HG03280 (cell line): ENCODE data around the gene CDH5.

Experiments used
- ATAC-seq: cut with Tn5 transposase; IDR thresholded peaks from one replicate; pipeline ENCODE4 v1.9.1; 2021; ENCODE audit warnings: mild to moderate bottlenecking, moderate library complexity; ENCODE audit not compliant: unreplicated experiment

Gene CDH5

GRCh38 chr16:66354034-66354909 lies 12.2 kb upstream of the CDH5 start:
- ATAC-seq: no peak

DNA sequence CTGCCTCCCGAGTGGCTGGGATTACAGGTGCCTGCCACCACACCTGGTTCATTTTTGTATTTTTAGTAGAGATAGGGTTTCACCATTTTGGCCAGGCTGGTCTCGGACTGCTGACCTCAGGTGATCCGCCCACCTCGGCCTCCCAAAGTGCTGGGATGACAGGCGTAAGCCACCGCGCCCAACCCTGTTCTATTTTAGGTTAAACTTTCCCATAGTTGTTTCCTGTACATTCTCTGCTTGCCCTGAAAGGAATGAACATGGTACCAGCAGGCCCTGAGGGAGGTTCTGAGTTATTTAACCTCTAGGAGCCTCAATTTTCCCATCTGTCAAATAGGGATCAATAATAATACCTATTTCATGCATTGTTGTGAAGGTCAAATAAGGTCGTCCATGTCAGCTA lies 11.0 kb upstream of the CDH5 start:
- ATAC-seq: no peak

DNA sequence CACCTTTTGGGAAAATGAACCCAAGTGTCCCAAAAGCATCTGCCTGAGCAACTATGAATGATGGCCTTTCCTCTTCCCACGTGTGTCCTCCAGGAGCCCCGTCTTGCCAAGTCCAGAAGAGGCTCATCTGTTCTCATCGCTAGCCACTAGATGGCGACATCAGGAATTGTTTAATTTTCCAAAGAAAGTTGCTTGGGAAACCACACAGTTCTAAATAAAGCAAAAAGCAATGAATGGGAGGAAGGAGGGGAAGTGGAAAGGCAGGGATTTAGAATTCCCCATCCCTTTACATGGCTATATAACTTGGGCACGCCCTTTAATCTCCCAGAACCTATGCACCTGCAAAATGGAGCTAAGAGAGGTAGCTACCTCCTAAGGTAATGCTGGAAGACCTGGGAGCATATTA lies 9.0 kb upstream of the CDH5 start:
- ATAC-seq: no peak

- no peak for ATAC-seq
Measured at GRCh38 chr16:66358231-66358630, 8.3 kb upstream of the CDH5 start.

- ATAC-seq: no peak
Measured at GRCh38 chr16:66359012-66359411, 7.5 kb upstream of the CDH5 start.

- no peak for ATAC-seq
Measured at GRCh38 chr16:66359811-66360608, 6.5 kb upstream of the CDH5 start.

DNA sequence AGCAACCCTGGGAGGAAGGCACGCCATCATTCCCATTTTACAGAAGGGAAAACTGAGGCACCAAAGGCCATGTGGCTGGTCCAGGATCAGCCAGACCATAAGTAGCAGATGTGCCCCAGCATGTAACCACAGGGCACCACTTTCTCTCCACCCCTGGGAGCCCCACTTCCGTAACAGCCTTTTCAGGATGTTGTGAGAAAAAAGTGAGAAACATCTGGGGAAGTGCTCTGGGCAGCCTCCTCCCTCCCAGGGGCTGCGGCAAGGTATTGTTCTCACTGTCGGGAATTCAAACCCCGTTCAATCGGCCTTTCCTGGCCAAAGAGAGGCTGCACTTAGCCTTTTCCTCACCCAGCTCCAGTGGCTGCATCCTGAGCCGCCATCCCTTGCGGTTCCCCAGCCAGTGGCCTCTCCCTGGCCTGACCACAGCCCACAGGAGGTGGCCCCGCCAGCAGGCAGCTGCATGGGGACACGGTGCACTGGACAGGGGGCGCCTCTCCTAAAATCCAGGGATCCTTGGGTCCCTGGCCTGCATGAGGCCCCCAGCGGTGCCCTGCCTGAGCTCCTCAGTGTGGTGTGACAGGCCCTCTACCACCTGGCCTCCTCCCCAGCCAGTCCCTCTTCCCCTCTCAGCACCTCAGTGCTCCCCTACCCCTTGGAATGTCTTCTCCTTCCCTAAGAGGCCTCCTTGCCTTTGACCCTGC lies 5.7 kb upstream of the CDH5 start:
- no peak for ATAC-seq

- ATAC-seq: no peak
Measured at GRCh38 chr16:66361604-66362135, 4.8 kb upstream of the CDH5 start.

DNA sequence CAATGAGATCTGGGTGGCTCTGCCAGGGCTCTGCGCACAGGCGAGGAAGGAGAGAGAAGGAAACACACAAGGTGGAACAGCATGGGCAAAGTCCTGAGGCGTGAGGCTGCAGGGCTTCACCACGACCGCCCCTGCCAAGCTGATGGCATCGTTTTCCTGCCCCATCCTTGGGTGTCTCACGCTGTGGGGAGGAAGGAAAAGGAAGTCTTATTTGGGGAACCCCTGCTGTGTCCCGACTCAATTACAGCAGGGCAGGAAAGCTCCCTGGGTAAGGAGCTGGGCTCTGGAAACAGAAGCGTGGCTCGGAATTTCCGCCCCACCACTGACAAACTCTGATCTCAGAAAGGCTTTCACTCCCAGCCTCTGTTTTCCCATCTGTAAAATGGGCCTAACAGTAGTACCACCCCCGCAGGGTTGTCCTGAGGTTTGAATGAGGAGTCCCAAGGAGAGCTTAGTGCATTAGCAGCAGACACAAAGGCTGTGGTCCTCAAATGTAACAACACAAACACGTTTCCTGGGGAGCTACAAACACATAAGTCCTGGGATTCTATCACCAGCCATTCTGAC lies 3.2 kb upstream of the CDH5 start:
- no peak for ATAC-seq

DNA sequence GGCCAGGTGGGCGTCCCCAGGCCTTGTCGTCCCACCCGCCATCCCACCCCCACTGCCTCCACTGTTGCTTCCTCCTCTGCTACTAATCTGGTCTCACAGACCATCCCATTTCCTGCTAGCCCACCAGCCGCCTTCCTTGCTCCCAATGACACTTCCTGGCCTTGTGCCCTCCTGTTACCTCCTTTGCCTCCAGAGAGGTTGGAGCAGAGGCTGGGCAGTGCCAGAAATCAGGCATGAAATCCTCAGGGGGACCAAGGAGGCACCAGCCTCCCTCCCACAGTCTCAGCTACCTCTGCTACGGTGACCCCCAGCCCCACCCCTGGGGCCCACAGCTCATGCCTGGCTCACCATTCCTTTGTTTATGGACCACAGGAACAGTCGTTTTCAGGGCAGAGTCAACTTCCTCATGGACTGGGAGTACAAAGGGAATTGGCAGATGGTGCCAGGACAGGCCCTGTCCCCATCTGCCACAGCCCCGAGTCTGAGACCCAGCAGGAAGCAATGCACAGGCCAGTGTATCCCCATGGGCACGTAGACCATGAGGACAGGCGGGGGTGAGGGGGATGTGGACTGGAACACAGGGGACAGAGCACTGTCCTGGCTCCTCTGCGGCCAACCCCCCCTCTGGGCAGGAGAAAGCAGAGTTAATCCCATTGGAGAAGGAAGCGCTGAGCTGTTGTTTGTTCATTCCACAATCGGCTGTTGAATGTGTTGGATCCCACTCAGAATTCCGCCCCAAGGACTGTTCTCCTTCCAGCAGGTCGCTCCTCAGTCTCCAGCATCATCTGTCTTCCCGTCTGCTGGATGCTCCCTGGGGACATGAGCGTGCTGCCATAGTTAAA lies 2.2 kb upstream of the CDH5 start:
- no peak for ATAC-seq

DNA sequence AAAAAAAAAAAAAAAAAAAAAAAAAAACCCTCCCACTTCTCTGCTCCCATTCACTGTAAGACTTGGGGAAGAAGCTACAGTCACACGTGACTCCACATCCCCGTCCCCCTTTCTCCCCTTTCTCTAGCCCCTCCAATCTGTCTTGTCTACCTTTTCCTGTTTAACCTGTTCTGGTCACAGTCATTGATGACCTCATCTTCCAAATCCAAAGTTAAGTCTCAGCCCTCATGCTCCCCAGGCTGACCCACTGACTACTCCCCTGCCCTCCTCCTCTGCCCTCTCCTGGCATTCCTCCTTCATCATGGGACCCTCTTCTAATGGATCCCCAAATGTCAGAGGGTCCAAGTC lies 1.6 kb upstream of the CDH5 start:
- no peak for ATAC-seq

- ATAC-seq: no peak
Measured at GRCh38 chr16:66365651-66366050, 840 bp upstream of the CDH5 start.

- ATAC-seq: no peak
Measured at GRCh38 chr16:66367968-66368891, 1.7 kb downstream of the CDH5 start.

DNA sequence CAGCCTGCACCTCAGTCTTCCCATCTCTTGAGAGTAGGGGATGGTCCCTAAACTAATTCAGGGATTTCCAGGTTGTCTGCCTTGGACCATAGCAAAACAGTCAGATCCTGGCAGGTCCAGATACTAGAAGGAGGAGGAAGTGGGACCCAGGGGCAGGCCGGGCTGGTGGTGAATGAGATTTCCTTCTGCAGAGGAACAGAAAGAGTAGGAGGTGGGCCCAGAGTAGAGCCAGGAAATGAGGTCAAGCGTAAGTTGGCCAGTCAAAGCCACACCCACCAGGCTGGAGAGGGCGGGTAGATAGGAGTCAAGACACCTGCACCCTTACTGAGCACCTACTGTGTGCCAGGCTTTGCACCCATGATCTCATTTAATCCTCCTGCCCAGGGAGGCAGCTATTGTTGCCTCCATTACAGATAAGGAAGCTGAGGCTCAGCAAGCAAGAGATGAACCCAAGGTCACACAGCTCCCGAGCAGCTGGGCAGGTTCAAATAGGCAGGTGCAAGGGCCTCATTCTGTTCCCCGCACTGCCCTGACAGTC lies 2.6 kb downstream of the CDH5 start:
- no peak for ATAC-seq

- no peak for ATAC-seq
Measured at GRCh38 chr16:66370786-66371684, 4.5 kb downstream of the CDH5 start.

DNA sequence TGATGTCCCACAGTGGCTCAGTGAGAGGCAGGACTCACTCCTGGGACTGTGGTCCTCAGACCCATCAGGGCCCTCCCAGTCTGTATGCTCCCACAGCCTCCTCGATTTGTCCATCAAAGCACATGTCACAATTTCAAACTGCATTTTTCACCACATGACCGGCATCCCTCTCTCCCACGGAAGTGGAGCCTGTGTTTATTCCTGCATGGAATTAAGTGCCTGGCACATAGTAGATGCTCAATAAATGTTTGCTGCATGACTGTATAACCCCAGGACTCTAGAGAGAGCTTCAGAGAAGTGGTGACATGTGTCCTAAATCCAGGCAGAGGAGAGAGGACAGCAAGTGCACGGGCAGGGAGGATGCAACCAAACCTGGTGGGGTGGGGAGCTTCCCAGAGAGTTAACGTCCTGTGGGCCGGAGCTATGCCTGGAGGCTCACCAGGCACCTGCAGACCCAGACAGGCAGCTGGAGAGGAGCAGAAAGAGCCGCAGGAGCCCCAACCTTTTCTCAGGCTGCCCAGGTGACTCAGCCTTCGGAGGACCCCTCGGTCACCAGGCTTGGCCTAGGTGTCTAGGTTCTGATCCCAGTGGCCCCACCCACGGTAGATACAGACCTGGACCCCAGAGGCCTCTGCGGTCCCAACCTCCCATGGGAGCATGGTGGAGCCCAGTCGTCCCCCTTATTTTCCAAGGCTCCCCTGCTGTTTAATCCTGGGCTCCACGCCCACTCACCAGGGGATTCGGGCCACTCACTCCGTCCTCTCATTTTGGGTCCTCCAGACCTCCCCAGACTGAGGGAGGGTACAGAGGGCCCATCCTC lies 5.8 kb downstream of the CDH5 start:
- no peak for ATAC-seq

- no peak for ATAC-seq
Measured at GRCh38 chr16:66372898-66373155, 6.3 kb downstream of the CDH5 start.
